ENCODE results near the gene PRKCH.

- TF ChIP-seq CTCF (IDR thresholded peaks at IDR 0.05) = no peak
- TF ChIP-seq EP300 (IDR thresholded peaks at IDR 0.05) = no peak
- TF ChIP-seq POLR2A (IDR thresholded peaks at IDR 0.05) = no peak
These were observed 118.5 kb downstream of the PRKCH start for GRCh38 chr14:61439779-61440418.
